GM21528 (cell line): ENCODE data around the gene PROC.
"Not testable (repeated sequence)": the region's sequence is repeated elsewhere in the genome, so short reads cannot be mapped to it uniquely, and the experiment has no call there.

ENCODE experiments used
- ATAC-seq: cut with Tn5 transposase; IDR thresholded peaks from one replicate; pipeline ENCODE4 v1.9.1; 2021; ENCODE audit warnings: mild to moderate bottlenecking, moderate library complexity; ENCODE audit not compliant: unreplicated experiment, low FRiP score

Gene PROC

GRCh38 chr2:127425540-127426490, 7.6 kb downstream of the PROC start:
- no peak for ATAC-seq

GRCh38 chr2:127426501-127427354, 8.5 kb downstream of the PROC start:
- ATAC-seq: no peak

GRCh38 chr2:127427376-127428056, 9.3 kb downstream of the PROC start:
- ATAC-seq: no peak

GRCh38 chr2:127428057-127428814, 10.0 kb downstream of the PROC start:
- ATAC-seq: no peak

GRCh38 chr2:127428815-127429109, 10.5 kb downstream of the PROC start:
- ATAC-seq: no peak

GRCh38 chr2:127429291-127429690, 11.1 kb downstream of the PROC start:
- ATAC-seq: no peak

- ATAC-seq: no peak
These were observed 11.7 kb downstream of the PROC start for GRCh38 chr2:127429844-127430425.

GRCh38 chr2:127431408-127432023, 13.3 kb downstream of the PROC start:
- no peak for ATAC-seq

GRCh38 chr2:127434515-127434914, 16.3 kb downstream of the PROC start:
- ATAC-seq: no peak

GRCh38 chr2:127437056-127437455, 18.8 kb downstream of the PROC start:
- no peak for ATAC-seq

- no peak for ATAC-seq
These were observed 19.8 kb downstream of the PROC start for GRCh38 chr2:127437781-127438726.

GRCh38 chr2:127439343-127439742, 21.1 kb downstream of the PROC start:
- no peak for ATAC-seq

- no peak for ATAC-seq
These were observed 30.3 kb downstream of the PROC start for GRCh38 chr2:127448526-127448925.

- ATAC-seq: no peak
These were observed 31.2 kb downstream of the PROC start for GRCh38 chr2:127449414-127449813.

- no peak for ATAC-seq
These were observed 31.7 kb downstream of the PROC start for GRCh38 chr2:127449898-127450297.

GRCh38 chr2:127451981-127452380, 33.8 kb downstream of the PROC start:
- ATAC-seq: no peak

GRCh38 chr2:127452423-127452822, 34.2 kb downstream of the PROC start:
- ATAC-seq: not testable (repeated sequence)

GRCh38 chr2:127453013-127453391, 34.8 kb downstream of the PROC start:
- no peak for ATAC-seq
